Measurements from ENCODE around the gene OR10H3. TPM values are rescaled to one million over a fixed set of nuclear protein-coding genes. Genes with fewer than 3 reads are reported as not detected.

The OR10H3 gene
- total RNA-seq, 4 donors from 2014 or later, result not detected

GRCh38 chr19:15715642-15716041 lies 22.1 kb upstream of the OR10H3 start:
- intact Hi-C loops (cut with DNase I; ENCODE audit: low total_unique reads), result no loop called here
- DNase-seq (ENCODE audit: low spot score in 2 of 2), result no peak
- WGBS, 2 donors, result 80 to 81% methylated on average over 1 of the region's 1 CpG
- no peak for TF ChIP-seq CTCF (IDR thresholded peaks at IDR 0.05)
- TF ChIP-seq POLR2A (IDR thresholded peaks at IDR 0.05), result no peak
- H3K4me3 ChIP-seq (ENCODE audit: low read depth, poor library complexity, severe bottlenecking), result no peak overlapping the region

DNA sequence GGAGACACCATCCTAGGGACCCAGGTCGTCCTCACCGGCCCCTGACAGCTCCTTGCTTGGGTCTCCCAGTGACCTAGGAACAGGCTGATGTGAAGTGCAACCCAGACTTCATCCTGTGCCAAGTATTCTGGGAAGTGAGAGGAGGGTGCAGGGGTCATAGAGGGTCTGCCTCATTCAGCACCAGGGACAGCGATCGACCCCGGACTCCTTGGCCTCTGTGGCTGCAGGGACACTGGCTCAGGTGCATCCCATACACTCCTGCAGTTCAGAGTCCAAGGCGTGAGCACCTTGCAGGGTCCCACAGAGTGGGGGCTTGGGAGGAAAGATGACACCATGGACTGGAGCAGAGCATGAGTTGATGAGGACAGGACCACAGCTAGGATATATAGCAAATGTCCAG lies 20.0 kb upstream of the OR10H3 start:
- no peak for TF ChIP-seq CTCF (IDR thresholded peaks at IDR 0.05)
- no peak for TF ChIP-seq POLR2A (IDR thresholded peaks at IDR 0.05)
- WGBS, 2 donors, result 10 to 30% methylated on average over 5 to 6 of the region's 6 CpGs
- no peak for DNase-seq (ENCODE audit: low spot score in 2 of 2)
- intact Hi-C loops (cut with DNase I; ENCODE audit: low total_unique reads), result no loop called here
- no peak overlapping the region for H3K4me3 ChIP-seq (ENCODE audit: low read depth, poor library complexity, severe bottlenecking)

GRCh38 chr19:15721268-15721667 lies 16.5 kb upstream of the OR10H3 start:
- WGBS, 2 donors, result 79 to 94% methylated on average over 1 of the region's 1 CpG
- intact Hi-C loops (cut with DNase I; ENCODE audit: low total_unique reads), result no loop called here
- TF ChIP-seq CTCF (IDR thresholded peaks at IDR 0.05) (no peak), POLR2A (IDR thresholded peaks at IDR 0.05) (no peak)
- no peak overlapping the region for H3K4me3 ChIP-seq (ENCODE audit: low read depth, poor library complexity, severe bottlenecking)
- no peak for DNase-seq (ENCODE audit: low spot score in 2 of 2)

GRCh38 chr19:15722956-15723355 lies 14.8 kb upstream of the OR10H3 start:
- intact Hi-C loops (cut with DNase I; ENCODE audit: low total_unique reads), result no loop called here
- DNase-seq (ENCODE audit: low spot score in 2 of 2), result no peak

GRCh38 chr19:15727724-15728123 lies 10.1 kb upstream of the OR10H3 start, which contains the start of gene OR10H2:
Gene OR10H2 (plus strand): TSS chr19:15728024. CDS start chr19:15728044, 20 bp downstream.
- TF ChIP-seq POLR2A (IDR thresholded peaks at IDR 0.05) (no peak), CTCF (IDR thresholded peaks at IDR 0.05) (no peak)
- intact Hi-C loops (cut with DNase I; ENCODE audit: low total_unique reads), result no loop called here
- no peak within 1 kb of the TSS for H3K4me3 ChIP-seq (ENCODE audit: low read depth, poor library complexity, severe bottlenecking)
- 75 to 82% methylated on average over 5 of the region's 5 CpGs for WGBS, 2 donors
- no peak for DNase-seq (ENCODE audit: low spot score in 2 of 2)

More at GRCh38 chr19:15722956-15723355, 14.8 kb upstream of the OR10H3 start:
- H3K4me3 ChIP-seq (ENCODE audit: low read depth, poor library complexity, severe bottlenecking), result no peak overlapping the region
- TF ChIP-seq CTCF (IDR thresholded peaks at IDR 0.05), result no peak
- TF ChIP-seq POLR2A (IDR thresholded peaks at IDR 0.05), result no peak
- WGBS, 2 donors, result 10 to 11% methylated on average over 18 to 25 of the region's 25 CpGs

DNA sequence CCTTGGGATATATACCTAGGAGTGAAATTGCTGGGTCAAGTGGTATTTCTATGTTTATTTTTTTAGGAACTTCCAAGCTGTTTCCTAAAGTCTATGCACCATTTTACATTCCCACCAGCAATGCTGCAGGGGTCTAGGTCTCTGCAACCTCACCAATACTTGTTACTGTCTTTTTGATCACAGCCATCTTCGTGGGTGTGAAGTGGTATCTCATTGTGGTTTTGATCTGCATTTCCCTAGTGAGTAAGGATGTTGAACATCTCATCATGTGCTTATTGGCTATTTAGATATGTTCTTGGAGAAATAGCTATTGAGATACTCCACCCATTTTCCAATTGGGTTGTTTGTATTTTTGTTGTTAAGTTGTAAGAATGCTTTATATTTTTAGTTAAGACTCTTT lies 7.2 kb upstream of the OR10H3 start:
- WGBS, 2 donors, result 39 to 61% methylated on average over 1 of the region's 1 CpG
- DNase-seq (ENCODE audit: low spot score in 2 of 2), result no peak
- H3K4me3 ChIP-seq (ENCODE audit: low read depth, poor library complexity, severe bottlenecking), result no peak overlapping the region
- intact Hi-C loops (cut with DNase I; ENCODE audit: low total_unique reads), result no loop called here
- TF ChIP-seq CTCF (IDR thresholded peaks at IDR 0.05) (no peak), POLR2A (IDR thresholded peaks at IDR 0.05) (no peak)

Data from lower leg skin (tissue), 4 donors.